ENCODE measurements around the gene LTB4R2. TPM values are rescaled to one million over a fixed set of nuclear protein-coding genes. Genes with fewer than 3 reads are reported as not detected.

LTB4R2 gene
- total and polyA plus RNA-seq, 2 donors (not counting 3 experiments of a cell fraction or from before 2014, with no cell fraction given): 5.5 to 13.1 TPM

- peaks cover 2 to 15% of the 10 kb centered on the region in 2 experiments for H3K36me3 ChIP-seq (ENCODE audit: control insufficient read depth in 2 of 2, extremely low read depth in 1 of 2, insufficient read depth in 2 of 2, low read length in 2 of 2)
- H3K4me2 ChIP-seq (ENCODE audit: insufficient read depth, low read length): peak overlapping the region; percentile 76
- BruUV-seq (replicated peaks): no TSS peak
- peak overlapping the region; percentile 58 to 77 (median 65) for H3K4me3 ChIP-seq (replicated peaks in 1 of 3; ENCODE audit: insufficient read depth in 1 of 3, low read depth in 1 of 3, low read length in 3 of 3)
- H3K27me3 ChIP-seq (ENCODE audit: control insufficient read depth in 2 of 2, insufficient read depth in 2 of 2, low read length in 2 of 2): no peaks in the 10 kb centered on the region
- no peaks in the 10 kb centered on the region for H4K20me1 ChIP-seq (replicated peaks; ENCODE audit: control insufficient read depth, extremely low read depth, insufficient read depth, low read length)
- H3K79me2 ChIP-seq (ENCODE audit: control insufficient read depth, insufficient read depth, low read length): no peaks in the 10 kb centered on the region
- ChIA-PET CTCF (interaction anchor here (0.6 to 2.9 kb wide), 14 partner anchors 8 to 1344 kb away, joined by 3 to 35 read pairs (median 5); partner anchors contain the start of genes CHMP4A, CIDEB, IRF9 and MDP1), POLR2A (interaction anchor here (0.8 to 1.9 kb wide), 3 partner anchors 8 to 29 kb away, joined by 3 to 17 read pairs (median 4); partner anchors contain the start of gene TINF2)
- peak overlapping the region; percentile 81 for H2AFZ ChIP-seq (ENCODE audit: low read depth, low read length)
- peaks cover 9% of the 10 kb centered on the region for H3K4me1 ChIP-seq (ENCODE audit: control insufficient read depth, extremely low read depth, insufficient read depth, low read length)
- H3K9ac ChIP-seq (replicated peaks; ENCODE audit: extremely low read depth, insufficient read depth, low read length): peak overlapping the region; percentile 98
- no peaks in the 10 kb centered on the region for H3K9me1 ChIP-seq (replicated peaks; ENCODE audit: control insufficient read depth, extremely low read depth, insufficient read depth, low read length)
- no peak for TF ChIP-seq CTCF (IDR thresholded peaks at IDR 0.05; ENCODE audit: extremely low read depth in 1 of 2, insufficient read depth in 1 of 2, low read depth in 1 of 2, low read length in 2 of 2)
- TF ChIP-seq MYC (IDR thresholded peaks at IDR 0.05; ENCODE audit: low read depth, low read length): no peak
- TF ChIP-seq MAX (IDR thresholded peaks at IDR 0.05; ENCODE audit: insufficient read depth, insufficient read length): no peak
- intact Hi-C loops (cut with micrococcal nuclease): loop anchor here (1.0 kb wide), 5 partner anchors 27 to 56 kb away; partner anchors contain the start of genes DHRS1, MDP1 and NOP9
- FAIRE-seq (peak; percentile 40), DNase-seq (ENCODE audit: low read depth, low spot score) (no peak)
- H3K27ac ChIP-seq (ENCODE audit: insufficient read depth, low read depth, low read length): peak overlapping the region; percentile 92
- no peaks in the 10 kb centered on the region for H3K9me3 ChIP-seq (replicated peaks; ENCODE audit: control insufficient read depth, insufficient read depth, low read length)
- dilution Hi-C loops (cut with MboI; ENCODE audit: extremely low pct_ligation_motif_present, low sequenced_read_pairs): no loop called here
Observed at GRCh38 chr14:24271834-24272263, 38.1 kb upstream of the LTB4R2 start.

GRCh38 chr14:24272467-24272866 is 37.5 kb upstream of the LTB4R2 start:
- intact Hi-C loops (cut with micrococcal nuclease) (no loop called here), dilution Hi-C loops (cut with MboI; ENCODE audit: extremely low pct_ligation_motif_present, low sequenced_read_pairs) (no loop called here)
- no TSS peak for BruUV-seq (replicated peaks)
- TF ChIP-seq CTCF (IDR thresholded peaks at IDR 0.05; ENCODE audit: extremely low read depth in 1 of 2, insufficient read depth in 1 of 2, low read depth in 1 of 2, low read length in 2 of 2): no peak
- TF ChIP-seq MYC (IDR thresholded peaks at IDR 0.05; ENCODE audit: low read depth, low read length): no peak
- ChIA-PET CTCF (interaction anchor here (1.3 to 2.9 kb wide), 3 partner anchors 16 to 60 kb away, joined by 3 to 28 read pairs (median 5); partner anchors contain the start of gene CHMP4A), POLR2A (interaction anchor here (1.9 kb wide), 1 partner anchor 30 kb away, joined by 17 read pairs; the partner anchor contains the start of gene TINF2)
- no peak overlapping the region for H3K9ac ChIP-seq (replicated peaks; ENCODE audit: extremely low read depth, insufficient read depth, low read length)
- no peak overlapping the region for H3K4me3 ChIP-seq (replicated peaks in 1 of 3; ENCODE audit: insufficient read depth in 1 of 3, low read depth in 1 of 3, low read length in 3 of 3)
- DNase-seq (ENCODE audit: low read depth, low spot score): no peak
- H3K9me3 ChIP-seq (replicated peaks; ENCODE audit: control insufficient read depth, insufficient read depth, low read length): no peaks in the 10 kb centered on the region
- no peak overlapping the region for H3K4me2 ChIP-seq (ENCODE audit: insufficient read depth, low read length)
- H3K79me2 ChIP-seq (ENCODE audit: control insufficient read depth, insufficient read depth, low read length): no peaks in the 10 kb centered on the region
- H2AFZ ChIP-seq (ENCODE audit: low read depth, low read length): no peak overlapping the region
- peaks cover 9% of the 10 kb centered on the region for H3K4me1 ChIP-seq (ENCODE audit: control insufficient read depth, extremely low read depth, insufficient read depth, low read length)
- no peak overlapping the region for H3K27ac ChIP-seq (ENCODE audit: insufficient read depth, low read depth, low read length)
- peaks cover 2 to 8% of the 10 kb centered on the region in 2 experiments for H3K36me3 ChIP-seq (ENCODE audit: control insufficient read depth in 2 of 2, extremely low read depth in 1 of 2, insufficient read depth in 2 of 2, low read length in 2 of 2)
- FAIRE-seq: peak; percentile 33
- no peaks in the 10 kb centered on the region for H4K20me1 ChIP-seq (replicated peaks; ENCODE audit: control insufficient read depth, extremely low read depth, insufficient read depth, low read length)
- H3K9me1 ChIP-seq (replicated peaks; ENCODE audit: control insufficient read depth, extremely low read depth, insufficient read depth, low read length): no peaks in the 10 kb centered on the region
- H3K27me3 ChIP-seq (ENCODE audit: control insufficient read depth in 2 of 2, insufficient read depth in 2 of 2, low read length in 2 of 2): no peaks in the 10 kb centered on the region

Measured in endothelial cell of umbilical vein (primary cell).